HL-60 (cell line): ENCODE results near the gene NPRL2.

Source experiments
- GABPA ChIP-seq: IDR thresholded peaks from 2 replicates; pipeline ENCODE4 v1.6.1; 2012; ENCODE audit warnings: low read depth
- POLR2AphosphoS5 ChIP-seq: IDR thresholded peaks from 2 replicates; pipeline ENCODE4 v1.6.1; 2012; ENCODE audit warnings: low read depth

DNA sequence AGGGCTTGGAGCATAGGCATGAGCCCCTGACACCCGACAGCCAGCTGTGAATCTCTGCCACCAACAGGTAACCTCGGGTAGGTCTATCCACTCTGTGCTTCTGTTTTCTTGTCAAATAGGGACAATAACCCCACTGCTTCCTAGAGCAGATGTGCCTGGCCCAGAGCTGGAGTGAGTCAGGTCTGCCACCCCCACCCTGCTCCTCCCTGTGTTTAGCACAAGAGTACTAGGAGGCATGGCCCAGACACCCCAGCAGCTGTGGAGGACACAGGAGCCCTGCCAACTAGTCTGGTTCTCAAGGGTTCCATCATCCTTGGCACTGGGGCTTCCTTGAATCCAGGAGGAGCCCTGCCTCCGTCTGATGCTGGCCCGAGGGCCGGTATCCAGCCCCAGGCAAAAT is 42.5 kb upstream of the NPRL2 start:
- TF ChIP-seq GABPA (no peak), POLR2AphosphoS5 (no peak)
